GM12878 (cell line): Measurements from ENCODE around the gene PINLYP. TPM values are rescaled to one million over a fixed set of nuclear protein-coding genes. Genes with fewer than 3 reads are reported as not detected.

Source experiments
- ATAC-seq: fragments of 200-7000 bp; cut with Tn5 transposase; 3 replicates; pipeline ENCODE4 v1.9.1; 2020; ENCODE audit warnings: mild to moderate bottlenecking, moderate library complexity
- BruUV-seq: library from RNA; stranded (reverse); fragments of 400-500 nt; replicated peaks from 2 replicates; lab custom pipeline; 2021; lab: Mats Ljungman, UMichigan
- CTCF ChIA-PET: fragments of 300-600 bp; sonication (Branson Sonifier 250); formaldehyde crosslinking; extraction: SDS; loops from one replicate; lab custom pipeline; 2021; ENCODE audit warnings: inconsistent platforms; lab: Yijun Ruan, JAX
- POLR2A ChIA-PET: fragments of 350-600 bp; formaldehyde crosslinking; extraction: SDS; loops from one replicate; lab custom pipeline; 2021; ENCODE audit warnings: inconsistent platforms; lab: Charles Lee
- RAD21 ChIA-PET: fragments of 300-600 bp; sonication (Branson Sonifier 250); formaldehyde crosslinking; loops from one replicate; lab custom pipeline; 2023; ENCODE audit warnings: antibody characterized with exemption; ENCODE audit not compliant: unreplicated experiment; lab: Charles Lee
- SMC1A ChIA-PET: fragments of 300-600 bp; sonication (Branson Sonifier 250); formaldehyde crosslinking; loops from one replicate; lab custom pipeline; 2023; ENCODE audit not compliant: unreplicated experiment, uncharacterized antibody; lab: Charles Lee
- DNase-seq: peaks from one replicate; pipeline ENCODE4 v3.0.0-alpha.2; 2011; ENCODE audit warnings: low read depth, low spot score
- FAIRE-seq: peaks from 3 replicates; lab custom pipeline; 2011; peaks lifted over from hg19 to GRCh38; lab: Jason Lieb, UNC
- H2AFZ ChIP-seq: 2 replicates; pipeline ENCODE4 v1.6.0; 2011; ENCODE audit warnings: low read depth, low read length, control low read depth; ENCODE audit not compliant: control insufficient read depth
- H3K27ac ChIP-seq: 2 replicates; pipeline ENCODE4 v1.5.1; 2011; ENCODE audit warnings: control low read depth; ENCODE audit not compliant: control insufficient read depth, insufficient read depth
- H3K27me3 ChIP-seq, 2 experiments: replicated peaks in 1 of 2; 2 replicates each; pipeline versions ENCODE4 v1.6.0 to v1.6.1; 2011; ENCODE audit warnings: low read length in 1 of 2; ENCODE audit not compliant: control insufficient read depth in 2 of 2, insufficient read depth in 2 of 2
- H3K36me3 ChIP-seq, 2 experiments: 2 replicates each; pipeline ENCODE4 v1.5.1; 2011; ENCODE audit warnings: low read length in 1 of 2; ENCODE audit not compliant: control insufficient read depth in 2 of 2, insufficient read depth in 2 of 2
- H3K4me1 ChIP-seq: 2 replicates; pipeline ENCODE4 v1.6.1; 2011; ENCODE audit warnings: mild to moderate bottlenecking, low read length, moderate library complexity, mixed read lengths; ENCODE audit not compliant: control insufficient read depth, insufficient read depth
- H3K4me2 ChIP-seq: 2 replicates; pipeline ENCODE4 v1.6.0; 2011; ENCODE audit warnings: control low read depth; ENCODE audit not compliant: control insufficient read depth, insufficient read depth
- H3K4me3 ChIP-seq: fragments of 200-600 bp; sonication (generic); 2 replicates; pipeline ENCODE4 v1.5.1; 2016
- H3K79me2 ChIP-seq: 2 replicates; pipeline ENCODE4 v1.6.0; 2011; ENCODE audit warnings: low read length; ENCODE audit not compliant: control insufficient read depth, insufficient read depth
- H3K9ac ChIP-seq: 2 replicates; pipeline ENCODE4 v1.8.0; 2011; ENCODE audit warnings: low read length, control low read depth, mixed read lengths; ENCODE audit not compliant: control insufficient read depth, insufficient read depth
- H3K9me3 ChIP-seq: replicated peaks from 3 replicates; pipeline ENCODE4 v1.5.1; 2011; ENCODE audit warnings: mild to moderate bottlenecking, low read length; ENCODE audit not compliant: control insufficient read depth, insufficient read depth
- H4K20me1 ChIP-seq: 2 replicates; pipeline ENCODE4 v1.6.0; 2011; ENCODE audit not compliant: control insufficient read depth, insufficient read depth
- ASH2L ChIP-seq: fragments of 300-600, 200-600 bp; sonication (generic); IDR thresholded peaks from 2 replicates; pipeline ENCODE4 v1.6.1; 2017; ENCODE audit warnings: low read depth, mild to moderate bottlenecking, borderline replicate concordance
- CREB1 ChIP-seq: IDR thresholded peaks from 2 replicates; pipeline ENCODE4 v1.6.1; 2012; ENCODE audit warnings: low read depth, mild to moderate bottlenecking, inconsistent platforms
- DPF2 ChIP-seq: fragments of 450-650 bp; IDR thresholded peaks from 2 replicates; pipeline ENCODE4 v1.6.1; 2017; ENCODE audit warnings: mild to moderate bottlenecking
- ETV6 ChIP-seq, 2 experiments: fragments of 450-650 bp in 1 of 2; IDR thresholded peaks in 1 of 2; conservative IDR thresholded peaks in 1 of 2; 2 replicates each; pipeline ENCODE4 v1.6.1; 2014; ENCODE audit warnings: antibody characterized with exemption in 1 of 2, borderline replicate concordance in 1 of 2, low read depth in 1 of 2, mild to moderate bottlenecking in 1 of 2, moderate library complexity in 1 of 2
- IRF4 ChIP-seq: IDR thresholded peaks from 2 replicates; pipeline ENCODE4 v1.6.1; 2011; ENCODE audit warnings: low read depth, low read length
- JUNB ChIP-seq: IDR thresholded peaks from 2 replicates; pipeline ENCODE4 v1.6.1; 2016; ENCODE audit warnings: antibody characterized with exemption, mild to moderate bottlenecking
- LARP7 ChIP-seq: fragments of 450-650 bp; IDR thresholded peaks from 2 replicates; pipeline ENCODE4 v1.6.1; 2017; ENCODE audit warnings: mild to moderate bottlenecking
- NBN ChIP-seq: fragments of 450-650 bp; IDR thresholded peaks from 2 replicates; pipeline ENCODE4 v1.6.1; 2016
- NR2C1 ChIP-seq: fragments of 450-650 bp; IDR thresholded peaks from 2 replicates; pipeline ENCODE4 v1.6.1; 2017; ENCODE audit warnings: antibody characterized with exemption, mild to moderate bottlenecking, moderate library complexity
- POLR2A ChIP-seq: IDR thresholded peaks from 2 replicates; pipeline ENCODE4 v1.6.1; 2011; ENCODE audit warnings: low read depth, mild to moderate bottlenecking, low read length
- SMARCA5 ChIP-seq: fragments of 450-650 bp; IDR thresholded peaks from 2 replicates; pipeline ENCODE4 v1.6.1; 2017; ENCODE audit warnings: mild to moderate bottlenecking
- SMC3 ChIP-seq: IDR thresholded peaks from 2 replicates; pipeline ENCODE4 v1.6.1; 2011; ENCODE audit warnings: low read length, improper control_type of control experiment, borderline replicate concordance
- SUZ12 ChIP-seq: fragments of 200-600 bp; sonication (generic); IDR thresholded peaks from one replicate; pipeline ENCODE4 v1.6.1; 2018; ENCODE audit warnings: antibody characterized with exemption, mild to moderate bottlenecking; ENCODE audit not compliant: unreplicated experiment
- TAF1 ChIP-seq: IDR thresholded peaks from 2 replicates; pipeline ENCODE4 v1.6.1; 2011; ENCODE audit warnings: mild to moderate bottlenecking, low read depth, low read length, borderline replicate concordance
- TBL1XR1 ChIP-seq: IDR thresholded peaks from 2 replicates; pipeline ENCODE4 v1.6.1; 2012; ENCODE audit warnings: low read depth, low read length, improper control_type of control experiment
- ZNF274 ChIP-seq: IDR thresholded peaks from one replicate; pipeline ENCODE4 v1.8.0; 2011; ENCODE audit not compliant: insufficient read length, insufficient read depth
- WGBS: methylation state at CpG from one replicate; pipeline ENCODE4 v1.1.6; 2016; ENCODE audit warnings: low lambda C conversion rate; ENCODE audit not compliant: insufficient replicate concordance, insufficient coverage; ENCODE audit errors: missing lambda C conversion rate; 5-methylcytosine and 5-hydroxymethylcytosine counted together
- in situ Hi-C: fragments of 300-500 bp; cut with MboI; formaldehyde crosslinking; loops from 9 replicates; pipeline ENCODE4 v1.14.3; 2018; ENCODE audit warnings: mixed read lengths
- intact Hi-C: fragments of 100-400 bp; cut with micrococcal nuclease; formaldehyde crosslinking; loops from one replicate; pipeline ENCODE4 v1.14.2; 2022; ENCODE audit not compliant: unreplicated experiment
- polyA plus RNA-seq, 11 experiments: library from polyadenylated mRNA; depleted of rRNA in 4 of 11; unstranded in 6 of 11; stranded (reverse) in 5 of 11; fragments of >200 nt; fragmentation: Nextera tagmentation in 4 of 11; fragmentation: Illumina TruSeq in 1 of 11; extraction: Ambion mirVana in 4 of 11; extraction: Trizol in 1 of 11; gene quantifications; 1 replicate in 1 of 11; 2 replicates in 10 of 11; pipeline versions ENCODE4 v1.2.1 to v1.2.3, GENCODE V29; 2011 to 2016; ENCODE audit warnings: inconsistent platforms in 2 of 11, missing spikeins in 2 of 11, low read depth in 1 of 11
- total RNA-seq, 4 experiments: library from RNA; depleted of rRNA in 3 of 4; stranded (reverse); fragments of >200 nt in 3 of 4; fragmentation: Illumina TruSeq in 1 of 4; extraction: Trizol in 1 of 4; gene quantifications; 2 replicates each; pipeline versions ENCODE4 v1.2.1 to v1.2.3, GENCODE V29; 2013 to 2021
- TF ChIP-seq, protein P1 (sequence below): IDR thresholded peaks from 2 replicates; pipeline ENCODE4 v1.6.1; 2011; ENCODE audit warnings: borderline replicate concordance, low read depth, mild to moderate bottlenecking, moderate library complexity, low read length; ENCODE audit not compliant: insufficient read depth, poor library complexity, severe bottlenecking
- TF ChIP-seq, protein P2 (sequence below): fragments of 450-650 bp; conservative IDR thresholded peaks from 2 replicates; pipeline ENCODE4 v1.6.1; 2017; ENCODE audit warnings: mild to moderate bottlenecking, moderate library complexity

Gene PINLYP
- total and polyA plus RNA-seq, 10 of the 15 experiments (the other 5 are each of a cell fraction or from before 2014, with no cell fraction given) = 1.0 to 26.9 (median 11.4) TPM

DNA sequence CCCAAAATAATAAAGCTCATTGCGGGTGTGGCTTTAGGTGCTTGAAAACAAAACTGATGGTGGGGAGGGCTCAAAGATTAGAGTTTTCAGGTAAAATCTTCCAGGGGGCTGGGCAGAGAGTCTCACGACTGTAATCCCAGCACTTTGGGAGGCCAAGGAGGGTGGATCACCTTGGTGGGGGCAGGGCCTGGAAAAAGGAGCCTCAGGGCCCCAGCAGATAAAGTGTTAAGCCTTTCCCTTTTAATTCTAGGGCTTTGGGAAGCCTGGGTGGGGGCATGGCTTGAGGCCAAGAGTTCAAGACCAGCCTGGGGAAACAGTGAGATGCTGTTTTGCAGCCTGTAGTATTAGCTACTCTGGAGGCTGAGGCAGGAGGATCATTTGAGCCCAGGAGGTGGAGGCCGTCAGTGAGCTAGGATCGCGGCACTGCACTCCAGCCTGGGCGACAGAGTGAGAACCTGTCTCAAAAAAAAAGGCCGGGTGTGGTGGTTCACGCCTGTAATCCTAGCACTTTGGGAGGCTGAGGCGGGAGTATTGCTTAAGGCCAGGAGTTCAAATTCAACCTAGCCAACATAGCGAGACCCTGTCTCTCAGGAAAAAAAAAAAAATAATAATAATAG is 18.6 kb downstream of the PINLYP start (continued):
- TF ChIP-seq, protein P1, sequence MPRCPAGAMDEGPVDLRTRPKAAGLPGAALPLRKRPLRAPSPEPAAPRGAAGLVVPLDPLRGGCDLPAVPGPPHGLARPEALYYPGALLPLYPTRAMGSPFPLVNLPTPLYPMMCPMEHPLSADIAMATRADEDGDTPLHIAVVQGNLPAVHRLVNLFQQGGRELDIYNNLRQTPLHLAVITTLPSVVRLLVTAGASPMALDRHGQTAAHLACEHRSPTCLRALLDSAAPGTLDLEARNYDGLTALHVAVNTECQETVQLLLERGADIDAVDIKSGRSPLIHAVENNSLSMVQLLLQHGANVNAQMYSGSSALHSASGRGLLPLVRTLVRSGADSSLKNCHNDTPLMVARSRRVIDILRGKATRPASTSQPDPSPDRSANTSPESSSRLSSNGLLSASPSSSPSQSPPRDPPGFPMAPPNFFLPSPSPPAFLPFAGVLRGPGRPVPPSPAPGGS = no peak

DNA sequence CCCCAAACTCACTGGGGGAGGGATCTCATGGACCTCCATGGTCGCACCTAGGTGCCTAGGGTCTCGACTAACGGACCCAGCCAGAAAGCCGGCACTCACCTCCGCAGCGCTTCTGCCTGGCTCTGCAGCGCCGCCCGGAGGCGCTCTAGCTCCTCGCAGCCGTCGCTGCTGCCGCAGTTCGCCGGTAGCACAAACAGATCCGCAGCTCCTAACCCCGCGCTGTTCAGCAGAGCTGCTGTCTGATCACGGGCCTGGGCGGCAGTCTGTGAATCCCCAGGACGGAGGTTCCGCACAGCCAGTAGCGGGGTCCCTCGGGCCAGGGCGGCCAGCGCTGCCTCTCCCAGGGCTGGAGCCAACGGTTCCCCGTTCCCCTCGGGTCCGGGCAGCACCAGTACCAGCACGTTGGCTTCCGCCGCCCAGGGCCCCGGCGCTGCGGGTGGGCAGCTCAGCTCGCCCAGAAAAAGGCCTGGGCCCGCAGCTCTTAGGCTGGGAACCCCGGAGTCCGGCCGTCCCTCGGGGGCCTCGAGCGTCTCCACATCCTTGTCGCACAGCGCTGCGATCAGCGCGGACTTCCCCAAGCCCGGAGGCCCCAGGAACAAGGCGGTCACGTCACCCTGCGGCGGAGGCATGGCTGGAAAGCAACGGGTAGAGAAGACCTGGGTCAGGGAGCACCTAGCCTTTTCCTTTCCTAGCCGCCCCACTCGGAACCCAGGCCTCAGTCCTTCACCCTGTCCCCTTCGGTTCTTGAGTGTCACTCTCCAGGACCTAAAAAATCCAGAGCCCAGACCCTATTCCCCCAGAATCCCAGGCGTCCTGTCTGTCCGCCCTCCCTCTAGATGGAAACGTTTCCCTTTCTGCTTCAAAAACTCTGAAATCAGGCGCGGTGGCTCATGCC is 19.4 kb downstream of the PINLYP start:
- peak; percentile 35 for FAIRE-seq
- Histone ChIP-seq H3K9ac (peak overlapping the region; percentile 91), H3K9me3 (no peaks in the 10 kb centered on the region), H4K20me1 (no peaks in the 10 kb centered on the region), H3K27ac (peak overlapping the region; percentile 85), H3K36me3 (peaks cover 9 to 12% of the 10 kb centered on the region in 2 experiments; a peak in 3 of 4 replicates), H3K4me3 (peak overlapping the region; percentile 93), H2AFZ (peak overlapping the region; percentile 20), H3K79me2 (peaks cover 37% of the 10 kb centered on the region), H3K27me3 (no peaks in the 10 kb centered on the region), H3K4me2 (peak overlapping the region; percentile 91), H3K4me1 (peaks cover 7% of the 10 kb centered on the region; the same call in 1 of the 2 replicates)
- ChIA-PET RAD21 (interaction anchor here (0.7 to 4.8 kb wide), 23 partner anchors 11 to 215 kb away, joined by 3 to 92 read pairs (median 8); partner anchors contain the start of genes ETHE1, PINLYP, XRCC1 and ZNF575), SMC1A (interaction anchor here (0.8 to 5.4 kb wide), 22 partner anchors 12 to 215 kb away, joined by 3 to 59 read pairs (median 5); partner anchors contain the start of genes PHLDB3, PINLYP and XRCC1), POLR2A (interaction anchor here (0.9 to 3.7 kb wide), 7 partner anchors 18 to 184 kb away, joined by 3 to 22 read pairs (median 4); partner anchors contain the start of genes PINLYP, XRCC1 and ZNF575), CTCF (interaction anchor here (0.5 to 6.6 kb wide), 39 partner anchors 9 to 613 kb away, joined by 3 to 169 read pairs (median 5); partner anchors contain the start of genes ETHE1, PINLYP, SMG9 and XRCC1)
- peak; percentile 72 for ATAC-seq
- under 1% methylated on average over 64 of the region's 64 CpGs for WGBS
- intact Hi-C loops = loop anchor here (1.0 to 2.0 kb wide), 3 partner anchors 40 to 186 kb away; partner anchors contain the start of gene KCNN4
- in situ Hi-C loops = no loop called here
- BruUV-seq = no TSS peak
- no peak for DNase-seq
- TF ChIP-seq CREB1 = peak; percentile 82
- TF ChIP-seq NR2C1 = no peak
- TF ChIP-seq IRF4 = peak; percentile 37; the same call in 1 of the 2 replicates
- TF ChIP-seq POLR2A = peak; percentile 71
- TF ChIP-seq SMARCA5 = peak; percentile 93
- no peak for TF ChIP-seq ETV6 (conservative IDR thresholded peaks at IDR 0.05 in 1 of 2, IDR thresholded peaks at IDR 0.05 in 1 of 2; ENCODE audit: borderline replicate concordance in 1 of 2, low read depth in 1 of 2)
- no peak for TF ChIP-seq TBL1XR1
- TF ChIP-seq SUZ12 = no peak
- no peak for TF ChIP-seq ZNF274
- TF ChIP-seq SMC3 = peak; percentile 65; the same call in 1 of the 2 replicates
- 0 out of 2 replicates have a peak, but pooled peaks have one; percentile 26 for TF ChIP-seq TAF1
- peak; percentile 65; the same call in 1 of the 2 replicates for TF ChIP-seq DPF2
- TF ChIP-seq LARP7 = peak; percentile 84
- TF ChIP-seq JUNB = no peak
- TF ChIP-seq, protein P2, sequence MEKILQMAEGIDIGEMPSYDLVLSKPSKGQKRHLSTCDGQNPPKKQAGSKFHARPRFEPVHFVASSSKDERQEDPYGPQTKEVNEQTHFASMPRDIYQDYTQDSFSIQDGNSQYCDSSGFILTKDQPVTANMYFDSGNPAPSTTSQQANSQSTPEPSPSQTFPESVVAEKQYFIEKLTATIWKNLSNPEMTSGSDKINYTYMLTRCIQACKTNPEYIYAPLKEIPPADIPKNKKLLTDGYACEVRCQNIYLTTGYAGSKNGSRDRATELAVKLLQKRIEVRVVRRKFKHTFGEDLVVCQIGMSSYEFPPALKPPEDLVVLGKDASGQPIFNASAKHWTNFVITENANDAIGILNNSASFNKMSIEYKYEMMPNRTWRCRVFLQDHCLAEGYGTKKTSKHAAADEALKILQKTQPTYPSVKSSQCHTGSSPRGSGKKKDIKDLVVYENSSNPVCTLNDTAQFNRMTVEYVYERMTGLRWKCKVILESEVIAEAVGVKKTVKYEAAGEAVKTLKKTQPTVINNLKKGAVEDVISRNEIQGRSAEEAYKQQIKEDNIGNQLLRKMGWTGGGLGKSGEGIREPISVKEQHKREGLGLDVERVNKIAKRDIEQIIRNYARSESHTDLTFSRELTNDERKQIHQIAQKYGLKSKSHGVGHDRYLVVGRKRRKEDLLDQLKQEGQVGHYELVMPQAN = peak; percentile 78
- TF ChIP-seq NBN = peak; percentile 55; the same call in 1 of the 2 replicates
- no peak for TF ChIP-seq ASH2L
